K562 (cell line): Measurements from ENCODE around the gene RNF123.

Experiments
- FOS ChIP-seq: IDR thresholded peaks from 3 replicates; pipeline ENCODE4 v1.6.1; 2011; ENCODE audit not compliant: insufficient read length; ENCODE audit errors: extremely low read depth
- POLR2AphosphoS5 ChIP-seq: IDR thresholded peaks from 2 replicates; pipeline ENCODE4 v1.6.1; 2011; ENCODE audit warnings: mild to moderate bottlenecking, low read depth, low read length, moderate library complexity; ENCODE audit not compliant: control insufficient read depth, insufficient read depth
- SRSF1 ChIP-seq: fragments of 200-400 bp; formaldehyde crosslinking; IDR thresholded peaks from 2 replicates; pipeline ENCODE4 v1.6.1; 2017; ENCODE audit warnings: mild to moderate bottlenecking, low read depth, low read length, moderate library complexity
- TF ChIP-seq, protein P1 (sequence below): sonication (generic); formaldehyde crosslinking; IDR thresholded peaks from 2 replicates; pipeline ENCODE4 v1.9.0; 2022; ENCODE audit warnings: mild to moderate bottlenecking, missing genetic modification reagents

DNA sequence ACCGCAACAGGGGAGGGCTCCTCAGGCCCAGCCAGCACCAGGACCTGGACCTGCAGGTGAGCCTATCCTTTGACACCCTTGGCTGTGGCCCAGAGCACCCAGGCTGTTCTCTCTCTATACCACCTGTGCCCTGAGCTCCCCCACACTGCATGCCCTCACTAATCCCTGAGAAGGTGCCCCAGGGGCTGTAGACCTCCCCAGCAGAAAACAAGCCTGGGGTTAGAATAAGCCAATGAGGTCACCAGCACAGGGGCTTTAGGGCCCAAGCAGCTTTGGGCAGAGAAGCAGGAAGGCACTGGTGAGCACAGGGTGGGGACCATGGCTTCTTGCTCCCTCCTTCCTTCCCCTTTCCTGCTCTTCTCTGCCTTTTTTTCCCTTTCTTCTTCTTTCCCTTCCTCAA, 25.5 kb upstream of the RNF123 start:
- TF ChIP-seq, protein P1, sequence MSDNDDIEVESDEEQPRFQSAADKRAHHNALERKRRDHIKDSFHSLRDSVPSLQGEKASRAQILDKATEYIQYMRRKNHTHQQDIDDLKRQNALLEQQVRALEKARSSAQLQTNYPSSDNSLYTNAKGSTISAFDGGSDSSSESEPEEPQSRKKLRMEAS = no peak
- no peak for TF ChIP-seq FOS
- TF ChIP-seq POLR2AphosphoS5 = no peak
- no peak for TF ChIP-seq SRSF1
